ENCODE data around the gene MBTD1.
"Not testable (repeated sequence)": the region's sequence is repeated elsewhere in the genome, so short reads cannot be mapped to it uniquely, and the experiment has no call there.

Gene MBTD1

DNA sequence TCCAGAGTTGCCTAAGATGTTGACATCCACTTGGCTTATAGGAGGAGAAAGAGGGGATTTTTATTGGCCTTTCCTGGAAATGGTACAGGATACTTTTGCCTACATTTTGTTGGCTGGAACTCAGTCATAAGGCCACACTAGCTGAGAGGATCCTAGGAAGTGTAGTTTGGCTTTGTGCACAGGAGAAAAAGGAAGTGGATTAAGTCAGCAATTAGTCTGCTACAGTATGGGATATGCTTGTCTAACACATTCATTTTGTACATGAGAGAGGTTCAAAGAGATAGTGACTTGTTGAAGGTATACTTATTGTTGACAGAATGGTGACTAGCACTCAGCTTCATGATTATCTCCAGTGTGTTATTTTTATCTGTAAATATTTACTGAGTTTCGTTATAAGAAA lies 10.8 kb upstream of the MBTD1 start:
- Histone ChIP-seq H3K27me3 (ENCODE audit: control insufficient read depth, insufficient read depth, low read length) (no peaks in the 10 kb centered on the region), H3K27ac (ENCODE audit: low read length) (no peak overlapping the region), H3K4me3 (ENCODE audit: low read length) (no peak overlapping the region), H3K4me1 (ENCODE audit: control insufficient read depth, insufficient read depth, low read length) (no peaks in the 10 kb centered on the region), H3K9me3 (ENCODE audit: control insufficient read depth, insufficient read depth, low read length) (no peaks in the 10 kb centered on the region), H3K36me3 (ENCODE audit: control insufficient read depth, insufficient read depth, low read length) (peaks cover 14% of the 10 kb centered on the region; the same call in 1 of the 2 replicates)
- no peak for DNase-seq (ENCODE audit: low read depth, low spot score)
- no CpG with 5 or more reads among the region's 1 CpG for WGBS (ENCODE audit: insufficient coverage, insufficient read length)

GRCh38 chr17:51269991-51270390 lies 10.1 kb upstream of the MBTD1 start:
- no peaks in the 10 kb centered on the region for H3K27me3 ChIP-seq (ENCODE audit: control insufficient read depth, insufficient read depth, low read length)
- no peak for DNase-seq (ENCODE audit: low read depth, low spot score)
- WGBS (ENCODE audit: insufficient coverage, insufficient read length), result no CpG with 5 or more reads among the region's 6 CpGs
- H3K9me3 ChIP-seq (ENCODE audit: control insufficient read depth, insufficient read depth, low read length), result no peaks in the 10 kb centered on the region
- no peaks in the 10 kb centered on the region for H3K4me1 ChIP-seq (ENCODE audit: control insufficient read depth, insufficient read depth, low read length)
- no peak overlapping the region for H3K4me3 ChIP-seq (ENCODE audit: low read length)
- no peak overlapping the region for H3K27ac ChIP-seq (ENCODE audit: low read length)
- peaks cover 14% of the 10 kb centered on the region; the same call in 1 of the 2 replicates for H3K36me3 ChIP-seq (ENCODE audit: control insufficient read depth, insufficient read depth, low read length)

DNA sequence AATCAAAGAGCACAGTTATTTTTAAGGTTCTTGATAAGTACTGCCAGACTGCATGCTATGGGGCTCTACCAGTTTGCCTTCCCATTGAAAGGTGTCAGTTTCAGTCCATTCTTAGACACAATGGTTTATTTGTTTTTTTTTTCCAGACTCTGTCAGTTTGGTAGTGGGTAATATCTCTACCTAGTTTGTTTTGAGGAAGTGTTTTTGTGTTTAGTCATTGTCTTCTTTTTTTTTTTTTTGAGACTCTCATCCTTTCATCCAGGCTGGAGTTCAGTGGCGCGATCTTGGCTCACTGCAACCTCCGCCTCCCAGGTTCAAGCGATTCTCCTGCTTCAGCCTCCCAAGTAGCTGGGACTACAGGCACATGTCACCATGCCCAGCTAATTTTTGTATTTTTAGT lies 4.6 kb upstream of the MBTD1 start:
- DNase-seq (ENCODE audit: low read depth, low spot score); H3K27ac ChIP-seq (ENCODE audit: low read length); H3K9me3 ChIP-seq (ENCODE audit: control insufficient read depth, insufficient read depth, low read length); H3K27me3 ChIP-seq (ENCODE audit: control insufficient read depth, insufficient read depth, low read length); H3K4me1 ChIP-seq (ENCODE audit: control insufficient read depth, insufficient read depth, low read length); H3K4me3 ChIP-seq (ENCODE audit: low read length): not testable (repeated sequence)
- WGBS (ENCODE audit: insufficient coverage, insufficient read length), result no CpG with 5 or more reads among the region's 4 CpGs
- peaks cover 12% of the 10 kb centered on the region; the same call in 1 of the 2 replicates for H3K36me3 ChIP-seq (ENCODE audit: control insufficient read depth, insufficient read depth, low read length)

- H3K27ac ChIP-seq (ENCODE audit: low read length), result no peak overlapping the region
Observed at GRCh38 chr17:51263006-51263405, 3.2 kb upstream of the MBTD1 start.

DNA sequence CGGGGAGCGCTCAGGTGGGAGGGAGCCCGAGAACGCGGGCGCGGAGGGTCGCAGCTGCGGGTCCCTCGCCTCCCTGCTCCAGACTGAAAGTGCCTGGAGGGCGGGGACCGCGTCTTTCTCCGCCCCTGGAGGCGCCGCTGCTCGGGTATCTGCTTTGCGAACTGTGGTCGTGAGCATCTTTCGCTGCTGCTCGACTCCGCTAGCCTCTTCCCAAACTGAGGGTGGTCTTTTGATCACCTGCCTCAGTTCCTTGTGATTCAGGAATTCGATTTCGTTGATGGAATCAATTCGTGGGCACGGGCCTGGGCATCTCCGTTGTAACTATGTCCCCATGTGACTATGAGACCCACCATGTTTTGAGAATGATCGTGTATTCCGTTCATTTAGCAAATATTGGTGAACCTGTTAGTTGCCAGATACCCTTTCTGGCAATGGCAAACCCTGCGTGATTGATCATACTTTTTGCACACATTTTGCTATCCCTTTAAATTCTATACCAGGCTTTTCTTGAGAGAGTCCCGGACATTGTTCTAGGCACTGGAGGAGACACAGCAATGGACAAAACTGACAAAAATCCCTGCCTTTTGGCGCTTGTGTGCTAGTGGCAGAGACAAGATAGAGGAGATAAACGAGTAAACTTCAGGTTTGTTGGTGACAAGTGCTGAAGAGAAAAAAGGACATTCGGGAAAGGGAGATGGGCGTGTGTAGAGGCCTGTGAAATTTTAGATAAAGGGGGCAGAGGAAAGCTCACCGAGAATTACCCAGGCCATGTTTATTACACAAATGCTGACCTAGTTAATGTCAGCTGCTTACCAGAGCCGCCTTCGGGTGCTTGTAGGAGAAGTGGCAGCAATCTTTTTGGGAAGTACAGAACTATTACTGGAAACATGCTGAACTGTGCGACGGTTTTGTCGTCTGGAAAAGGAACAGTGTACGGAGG lies 1.4 kb upstream of the MBTD1 start:
- peak overlapping the region; percentile 95 for H3K4me3 ChIP-seq (ENCODE audit: low read length)
- H3K27me3 ChIP-seq (ENCODE audit: control insufficient read depth, insufficient read depth, low read length), result no peaks in the 10 kb centered on the region
- no peaks in the 10 kb centered on the region for H3K9me3 ChIP-seq (ENCODE audit: control insufficient read depth, insufficient read depth, low read length)
- H3K4me1 ChIP-seq (ENCODE audit: control insufficient read depth, insufficient read depth, low read length), result peaks cover 2% of the 10 kb centered on the region; the same call in 1 of the 2 replicates
- no peak for DNase-seq (ENCODE audit: low read depth, low spot score)
- H3K27ac ChIP-seq (ENCODE audit: low read length), result no peak overlapping the region
- peaks cover 5% of the 10 kb centered on the region; the same call in 1 of the 2 replicates for H3K36me3 ChIP-seq (ENCODE audit: control insufficient read depth, insufficient read depth, low read length)
- WGBS (ENCODE audit: insufficient coverage, insufficient read length), result no CpG with 5 or more reads among the region's 42 CpGs

More at GRCh38 chr17:51263006-51263405, 3.2 kb upstream of the MBTD1 start:
- Histone ChIP-seq H3K4me1 (ENCODE audit: control insufficient read depth, insufficient read depth, low read length) (peaks cover 2% of the 10 kb centered on the region; the same call in 1 of the 2 replicates), H3K27me3 (ENCODE audit: control insufficient read depth, insufficient read depth, low read length) (no peaks in the 10 kb centered on the region), H3K4me3 (ENCODE audit: low read length) (no peak overlapping the region), H3K9me3 (ENCODE audit: control insufficient read depth, insufficient read depth, low read length) (no peaks in the 10 kb centered on the region), H3K36me3 (ENCODE audit: control insufficient read depth, insufficient read depth, low read length) (peaks cover 9% of the 10 kb centered on the region; the same call in 1 of the 2 replicates)
- no peak for DNase-seq (ENCODE audit: low read depth, low spot score)
- WGBS (ENCODE audit: insufficient coverage, insufficient read length), result no CpG with 5 or more reads among the region's 3 CpGs

DNA sequence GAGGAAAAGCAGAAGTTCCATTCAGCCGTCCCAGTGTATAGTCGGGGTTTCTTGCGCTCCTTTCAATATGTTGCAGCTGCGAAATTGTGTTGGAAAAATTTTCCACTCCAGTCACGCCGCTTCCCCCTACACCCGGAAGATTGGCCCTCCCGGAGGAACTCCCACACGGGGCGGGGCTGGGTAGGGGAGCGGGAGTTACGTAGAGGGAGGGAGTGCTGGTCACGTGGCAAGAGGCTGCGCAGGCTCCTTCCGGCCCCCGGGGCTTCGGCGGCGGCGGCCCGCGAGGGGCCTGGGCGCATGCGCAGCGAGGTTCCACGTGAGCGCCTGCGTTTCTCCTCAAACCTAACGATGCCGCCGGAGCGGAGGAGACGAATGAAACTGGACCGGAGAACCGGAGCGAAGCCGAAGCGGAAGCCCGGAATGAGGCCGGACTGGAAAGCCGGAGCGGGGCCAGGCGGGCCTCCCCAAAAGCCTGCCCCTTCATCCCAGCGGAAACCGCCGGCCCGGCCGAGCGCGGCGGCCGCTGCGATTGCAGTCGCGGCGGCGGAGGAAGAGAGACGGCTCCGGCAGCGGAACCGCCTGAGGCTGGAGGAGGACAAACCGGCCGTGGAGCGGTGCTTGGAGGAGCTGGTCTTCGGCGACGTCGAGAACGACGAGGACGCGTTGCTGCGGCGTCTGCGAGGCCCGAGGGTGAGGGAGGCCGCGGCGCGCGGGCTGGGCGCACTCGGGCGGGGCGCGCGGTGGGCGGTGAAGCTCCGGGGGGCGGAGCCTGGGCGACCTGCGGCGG lies 581 bp upstream of the MBTD1 start, which contains the start of gene UTP18:
TSS of gene UTP18 (plus strand) at position 310 of the 787 bp plus-strand sequence. CDS start at position 349, 39 bp downstream.
- Histone ChIP-seq H3K27me3 (ENCODE audit: control insufficient read depth, insufficient read depth, low read length) (no peaks in the 10 kb centered on the region), H3K36me3 (ENCODE audit: control insufficient read depth, insufficient read depth, low read length) (peaks cover 3% of the 10 kb centered on the region; the same call in 1 of the 2 replicates), H3K27ac (ENCODE audit: low read length) (no peak within 1 kb of the TSS), H3K4me1 (ENCODE audit: control insufficient read depth, insufficient read depth, low read length) (peaks cover 2% of the 10 kb centered on the region; the same call in 1 of the 2 replicates), H3K9me3 (ENCODE audit: control insufficient read depth, insufficient read depth, low read length) (no peaks in the 10 kb centered on the region), H3K4me3 (ENCODE audit: low read length) (peak within 1 kb of the TSS; percentile 95)
- DNase-seq (ENCODE audit: low read depth, low spot score), result peak; percentile 81
- no CpG with 5 or more reads among the region's 93 CpGs for WGBS (ENCODE audit: insufficient coverage, insufficient read length)

GRCh38 chr17:51258756-51259563 lies 889 bp downstream of the MBTD1 start:
- WGBS (ENCODE audit: insufficient coverage, insufficient read length), result no CpG with 5 or more reads among the region's 18 CpGs
- peaks cover 3% of the 10 kb centered on the region; the same call in 1 of the 2 replicates for H3K36me3 ChIP-seq (ENCODE audit: control insufficient read depth, insufficient read depth, low read length)
- no peak for DNase-seq (ENCODE audit: low read depth, low spot score)

DNA sequence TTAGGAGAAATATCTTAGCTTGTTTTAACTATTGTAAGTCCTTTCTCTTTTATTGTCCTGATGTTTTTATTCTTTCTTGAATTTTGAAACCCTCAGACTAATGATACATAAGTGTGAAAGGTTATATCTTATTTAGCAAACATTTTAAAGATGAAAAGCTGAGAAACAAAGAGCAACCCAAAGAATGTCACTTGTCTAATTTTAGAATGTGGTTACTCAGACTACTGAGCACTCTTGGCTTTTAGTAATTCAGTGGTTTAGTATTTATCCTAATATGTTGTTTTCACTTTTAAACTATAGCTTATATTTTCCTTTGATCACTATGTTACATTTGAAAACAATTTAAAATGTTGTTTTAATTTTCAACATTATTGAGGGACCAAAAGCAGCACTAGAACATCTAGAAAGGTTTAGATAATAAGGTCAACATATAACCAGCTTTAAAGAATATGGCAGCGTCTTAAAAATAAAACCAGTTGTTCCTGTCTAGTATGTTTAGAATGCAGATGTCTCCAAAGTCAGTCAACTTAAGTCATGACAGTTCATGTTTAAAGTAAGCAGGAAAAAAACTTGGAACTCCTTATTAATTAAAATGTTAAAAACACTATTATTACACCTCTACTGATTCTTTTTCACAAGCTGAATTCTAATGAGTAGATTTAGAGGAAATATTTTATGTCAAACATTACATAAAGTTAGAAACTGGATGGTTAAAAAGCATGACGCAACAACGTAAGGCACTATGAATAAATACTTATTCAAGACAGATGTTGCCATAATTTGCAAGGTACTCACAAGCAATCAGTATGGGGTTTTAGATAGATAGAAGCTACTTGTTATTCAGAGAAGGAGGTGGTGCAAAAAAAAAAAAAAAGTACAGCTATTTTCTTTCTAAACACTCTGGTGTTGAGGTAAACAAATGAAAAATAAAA lies 2.4 kb downstream of the MBTD1 start:
- no peaks in the 10 kb centered on the region for H3K27me3 ChIP-seq (ENCODE audit: control insufficient read depth, insufficient read depth, low read length)
- no peak overlapping the region for H3K27ac ChIP-seq (ENCODE audit: low read length)
- WGBS (ENCODE audit: insufficient coverage, insufficient read length), result no CpG with 5 or more reads among the region's 3 CpGs
- peaks cover 2% of the 10 kb centered on the region; the same call in 1 of the 2 replicates for H3K4me1 ChIP-seq (ENCODE audit: control insufficient read depth, insufficient read depth, low read length)
- no peaks in the 10 kb centered on the region for H3K9me3 ChIP-seq (ENCODE audit: control insufficient read depth, insufficient read depth, low read length)
- H3K36me3 ChIP-seq (ENCODE audit: control insufficient read depth, insufficient read depth, low read length), result no peaks in the 10 kb centered on the region
- H3K4me3 ChIP-seq (ENCODE audit: low read length), result no peak overlapping the region
- no peak for DNase-seq (ENCODE audit: low read depth, low spot score)

More at GRCh38 chr17:51258756-51259563, 889 bp downstream of the MBTD1 start:
- H3K4me3 ChIP-seq (ENCODE audit: low read length), result peak overlapping the region; percentile 95; the same call in 1 of the 2 replicates
- H3K27ac ChIP-seq (ENCODE audit: low read length), result no peak overlapping the region
- H3K9me3 ChIP-seq (ENCODE audit: control insufficient read depth, insufficient read depth, low read length), result no peaks in the 10 kb centered on the region
- no peaks in the 10 kb centered on the region for H3K27me3 ChIP-seq (ENCODE audit: control insufficient read depth, insufficient read depth, low read length)
- H3K4me1 ChIP-seq (ENCODE audit: control insufficient read depth, insufficient read depth, low read length), result peaks cover 2% of the 10 kb centered on the region; the same call in 1 of the 2 replicates

- H3K27me3 ChIP-seq (ENCODE audit: control insufficient read depth, insufficient read depth, low read length), result no peaks in the 10 kb centered on the region
- no peak overlapping the region for H3K4me3 ChIP-seq (ENCODE audit: low read length)
- DNase-seq (ENCODE audit: low read depth, low spot score), result no peak
- no peaks in the 10 kb centered on the region for H3K4me1 ChIP-seq (ENCODE audit: control insufficient read depth, insufficient read depth, low read length)
- WGBS (ENCODE audit: insufficient coverage, insufficient read length), result no CpG with 5 or more reads among the region's 3 CpGs
- H3K9me3 ChIP-seq (ENCODE audit: control insufficient read depth, insufficient read depth, low read length), result no peaks in the 10 kb centered on the region
- no peak overlapping the region for H3K27ac ChIP-seq (ENCODE audit: low read length)
- H3K36me3 ChIP-seq (ENCODE audit: control insufficient read depth, insufficient read depth, low read length), result no peaks in the 10 kb centered on the region
Observed at GRCh38 chr17:51256101-51256500, 3.7 kb downstream of the MBTD1 start.

All from iPS DF 6.9 (cell line).